HFFc6 (cell line): ENCODE data around the gene DAW1. TPM values are rescaled to one million over a fixed set of nuclear protein-coding genes. Genes with fewer than 3 reads are reported as not detected.

Experiments
- DNase-seq: peaks from one replicate; pipeline ENCODE4 v3.0.0-alpha.2; 2018
- H3K27ac Mint-ChIP-seq: 2 replicates; pipeline ENCODE4 v1.8.0; 2020; ENCODE audit warnings: mild to moderate bottlenecking, mixed read lengths
- H3K27me3 Mint-ChIP-seq: 2 replicates; pipeline ENCODE4 v1.8.0; 2021; ENCODE audit warnings: mild to moderate bottlenecking, moderate library complexity, mixed read lengths; ENCODE audit not compliant: insufficient read depth
- H3K36me3 Mint-ChIP-seq: 2 replicates; pipeline ENCODE4 v1.8.0; 2021; ENCODE audit warnings: low read depth, mixed read lengths
- H3K4me1 Mint-ChIP-seq: 2 replicates; pipeline ENCODE4 v1.8.0; 2020; ENCODE audit warnings: low read depth, mixed read lengths
- H3K4me3 Mint-ChIP-seq: 2 replicates; pipeline ENCODE4 v1.8.0; 2020; ENCODE audit warnings: mild to moderate bottlenecking, moderate library complexity, mixed read lengths
- H3K9me3 Mint-ChIP-seq: 2 replicates; pipeline ENCODE4 v1.8.0; 2020; ENCODE audit warnings: mild to moderate bottlenecking, mixed read lengths
- total RNA-seq, 6 experiments: library from RNA; stranded (reverse); fragmentation: NEBNext Ultra II Directional; extraction: Animal tissue kit (Norgen Biotek cat#: 25700); gene quantifications; 2 replicates in 1 of 6; 3 replicates in 5 of 6; pipeline ENCODE4 v1.2.3, GENCODE V29; 2021
- TF ChIP-seq, protein P1 (sequence below): fragments of 200-600 bp; sonication (generic); IDR thresholded peaks from 2 replicates; pipeline ENCODE4 v1.5.0; 2021; ENCODE audit warnings: antibody characterized with exemption, mild to moderate bottlenecking

The DAW1 gene
- total RNA-seq, 6 experiments from 2014 or later: 0.12 to 0.39 (median 0.20) TPM; not detected in 2

DNA sequence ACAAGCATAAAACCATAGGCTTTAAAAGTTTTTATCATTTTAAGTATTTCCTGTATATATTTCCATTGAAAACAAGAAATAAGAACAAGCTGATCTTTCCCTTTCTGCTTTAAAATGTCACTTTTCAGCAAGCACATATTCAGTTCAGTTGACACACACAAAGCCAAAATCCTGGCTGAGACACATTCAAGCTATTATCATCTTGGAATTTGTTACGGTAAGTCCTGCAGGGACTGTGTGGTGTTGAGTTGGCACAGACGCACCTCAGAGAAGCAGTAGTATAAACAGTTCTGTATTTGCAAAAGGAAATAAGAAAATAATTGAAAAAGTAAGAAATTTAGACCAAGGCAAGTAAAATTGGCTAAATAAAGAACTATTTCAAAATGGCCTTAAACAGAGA lies 10.4 kb upstream of the DAW1 start:
- no peaks in the 10 kb centered on the region for H3K9me3 Mint-ChIP-seq
- peaks cover 43% of the 10 kb centered on the region for H3K4me1 Mint-ChIP-seq
- peaks cover 2% of the 10 kb centered on the region; the same call in 1 of the 2 replicates for H3K27me3 Mint-ChIP-seq
- no peak overlapping the region for H3K4me3 Mint-ChIP-seq
- TF ChIP-seq, protein P1, sequence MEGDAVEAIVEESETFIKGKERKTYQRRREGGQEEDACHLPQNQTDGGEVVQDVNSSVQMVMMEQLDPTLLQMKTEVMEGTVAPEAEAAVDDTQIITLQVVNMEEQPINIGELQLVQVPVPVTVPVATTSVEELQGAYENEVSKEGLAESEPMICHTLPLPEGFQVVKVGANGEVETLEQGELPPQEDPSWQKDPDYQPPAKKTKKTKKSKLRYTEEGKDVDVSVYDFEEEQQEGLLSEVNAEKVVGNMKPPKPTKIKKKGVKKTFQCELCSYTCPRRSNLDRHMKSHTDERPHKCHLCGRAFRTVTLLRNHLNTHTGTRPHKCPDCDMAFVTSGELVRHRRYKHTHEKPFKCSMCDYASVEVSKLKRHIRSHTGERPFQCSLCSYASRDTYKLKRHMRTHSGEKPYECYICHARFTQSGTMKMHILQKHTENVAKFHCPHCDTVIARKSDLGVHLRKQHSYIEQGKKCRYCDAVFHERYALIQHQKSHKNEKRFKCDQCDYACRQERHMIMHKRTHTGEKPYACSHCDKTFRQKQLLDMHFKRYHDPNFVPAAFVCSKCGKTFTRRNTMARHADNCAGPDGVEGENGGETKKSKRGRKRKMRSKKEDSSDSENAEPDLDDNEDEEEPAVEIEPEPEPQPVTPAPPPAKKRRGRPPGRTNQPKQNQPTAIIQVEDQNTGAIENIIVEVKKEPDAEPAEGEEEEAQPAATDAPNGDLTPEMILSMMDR: no peak
- no peak for DNase-seq
- H3K27ac Mint-ChIP-seq: no peak overlapping the region
- H3K36me3 Mint-ChIP-seq: no peaks in the 10 kb centered on the region

DNA sequence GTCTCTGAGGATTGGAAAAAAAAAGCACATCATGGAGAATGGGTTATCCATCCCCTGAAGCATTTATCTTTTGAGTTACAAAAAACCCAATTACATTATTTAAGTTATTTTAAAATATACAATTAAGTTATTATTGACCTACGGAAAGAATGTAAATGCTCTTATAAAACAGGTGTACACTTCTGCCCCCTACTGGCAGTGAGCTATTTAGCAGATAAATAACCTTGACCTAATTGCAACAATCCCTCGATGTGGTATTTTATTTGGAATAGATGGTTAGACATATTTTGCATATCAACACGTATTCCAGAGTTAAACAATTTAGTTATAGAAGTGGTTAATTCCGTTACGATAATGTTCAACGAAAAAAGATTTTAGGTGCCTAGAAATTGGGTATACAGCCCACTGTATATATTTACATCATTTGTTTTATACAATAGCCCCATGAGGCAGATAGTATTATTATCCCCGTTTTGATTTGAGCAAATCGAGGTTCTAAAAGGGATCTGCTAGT lies 9.1 kb upstream of the DAW1 start:
- no peak overlapping the region for H3K4me3 Mint-ChIP-seq
- H3K27ac Mint-ChIP-seq: peak overlapping the region; percentile 72
- TF ChIP-seq, protein P1: peak; percentile 92
- DNase-seq: peak; percentile 28
- peaks cover 43% of the 10 kb centered on the region for H3K4me1 Mint-ChIP-seq
- no peaks in the 10 kb centered on the region for H3K9me3 Mint-ChIP-seq
- no peaks in the 10 kb centered on the region for H3K36me3 Mint-ChIP-seq
- H3K27me3 Mint-ChIP-seq: peaks cover 2% of the 10 kb centered on the region; the same call in 1 of the 2 replicates

DNA sequence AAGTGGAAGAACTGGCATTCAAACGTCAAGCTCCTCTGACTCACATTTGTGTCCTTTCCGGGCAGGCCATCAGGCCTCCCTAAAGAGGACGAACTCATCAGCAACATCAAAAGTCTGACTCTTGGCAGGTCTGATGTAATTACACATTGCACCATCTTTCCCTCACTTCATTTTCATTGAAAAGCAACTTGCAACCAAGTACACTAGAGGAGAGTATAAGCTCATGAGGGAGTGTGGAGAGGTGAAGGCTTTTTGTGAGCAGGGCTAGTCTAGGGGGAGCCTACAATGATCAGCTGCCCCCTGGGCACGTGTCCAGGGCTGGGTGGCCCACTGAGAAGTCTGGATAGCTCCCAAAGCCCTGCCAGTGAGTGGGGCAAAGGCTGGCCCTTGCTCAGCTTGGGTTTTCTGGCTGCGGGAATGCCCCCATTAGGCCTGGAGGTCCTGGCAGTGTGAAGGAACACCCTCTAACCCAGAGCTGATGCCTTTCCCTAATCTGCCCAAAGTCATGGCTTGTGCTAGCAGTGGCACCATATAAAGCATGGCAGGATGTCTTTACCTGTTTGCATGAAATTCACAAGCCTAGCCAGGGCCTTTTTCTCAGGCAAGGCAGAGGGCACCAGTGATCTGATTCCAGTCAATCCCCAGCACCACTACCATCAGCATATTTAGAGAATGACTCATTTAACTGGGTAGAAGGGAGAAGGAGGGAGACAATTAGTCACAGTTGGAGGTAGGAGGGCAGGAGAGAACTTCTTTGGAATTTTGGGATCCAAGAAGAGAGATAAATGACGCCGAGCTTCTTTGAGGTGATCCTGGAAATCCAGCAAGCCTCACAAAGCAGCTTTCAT lies 8.5 kb upstream of the DAW1 start:
- H3K27me3 Mint-ChIP-seq: peaks cover 2% of the 10 kb centered on the region; the same call in 1 of the 2 replicates
- DNase-seq: peak; percentile 79
- H3K27ac Mint-ChIP-seq: peak overlapping the region; percentile 72
- TF ChIP-seq, protein P1: no peak
- no peaks in the 10 kb centered on the region for H3K36me3 Mint-ChIP-seq
- no peaks in the 10 kb centered on the region for H3K9me3 Mint-ChIP-seq
- peak overlapping the region; percentile 32 for H3K4me3 Mint-ChIP-seq
- H3K4me1 Mint-ChIP-seq: peaks cover 43% of the 10 kb centered on the region

DNA sequence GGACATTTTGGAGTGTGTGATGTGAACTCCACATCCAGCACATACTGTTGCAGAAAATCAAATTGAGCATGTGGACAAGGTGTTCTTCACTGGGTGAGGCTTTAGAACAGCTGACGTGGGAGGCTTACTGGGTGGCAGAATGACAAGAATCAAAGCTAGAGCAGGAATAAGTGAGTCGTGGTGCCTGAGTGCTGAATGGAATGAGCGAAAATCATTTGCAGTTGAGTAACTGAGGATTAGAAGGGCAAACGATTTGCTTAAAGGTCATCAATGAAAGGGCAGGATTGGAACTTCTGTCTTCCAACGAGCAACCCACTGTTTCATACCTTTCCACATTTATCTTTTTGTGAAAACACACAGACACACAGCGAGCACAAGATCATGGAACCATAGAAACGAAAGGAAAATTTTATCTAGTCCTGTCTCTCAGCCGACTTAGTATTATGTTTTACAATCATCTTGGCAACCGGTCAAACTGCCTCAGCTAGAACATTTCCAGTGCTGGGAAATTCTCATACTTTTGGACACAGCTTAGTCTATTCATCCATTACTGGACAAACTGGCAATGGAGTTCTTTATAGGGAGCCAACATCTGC lies 7.2 kb upstream of the DAW1 start:
- H3K36me3 Mint-ChIP-seq: no peaks in the 10 kb centered on the region
- TF ChIP-seq, protein P1: no peak
- H3K27ac Mint-ChIP-seq: no peak overlapping the region
- H3K4me3 Mint-ChIP-seq: no peak overlapping the region
- no peak for DNase-seq
- no peaks in the 10 kb centered on the region for H3K9me3 Mint-ChIP-seq
- peaks cover 43% of the 10 kb centered on the region for H3K4me1 Mint-ChIP-seq
- peaks cover 2% of the 10 kb centered on the region; the same call in 1 of the 2 replicates for H3K27me3 Mint-ChIP-seq

GRCh38 chr2:227865291-227865690 lies 6.1 kb upstream of the DAW1 start:
- no peaks in the 10 kb centered on the region for H3K27me3 Mint-ChIP-seq
- peaks cover 52% of the 10 kb centered on the region for H3K4me1 Mint-ChIP-seq
- no peaks in the 10 kb centered on the region for H3K36me3 Mint-ChIP-seq
- H3K27ac Mint-ChIP-seq: no peak overlapping the region
- no peaks in the 10 kb centered on the region for H3K9me3 Mint-ChIP-seq
- H3K4me3 Mint-ChIP-seq: no peak overlapping the region
- DNase-seq: no peak
- TF ChIP-seq, protein P1: no peak
